GM23338 (cell line): ENCODE measurements around the gene HSF2BP.
"Not testable (repeated sequence)": the region's sequence is repeated elsewhere in the genome, so short reads cannot be mapped to it uniquely, and the experiment has no call there.

Experiments used
- CTCF ChIP-seq, 2 experiments: fragments of 200-600 bp in 1 of 2; sonication (generic) in 1 of 2; conservative IDR thresholded peaks; 2 replicates each; pipeline versions ENCODE4 v1.5.1 to v1.6.1; 2016 to 2017; ENCODE audit warnings: antibody characterized with exemption in 2 of 2, low read depth in 2 of 2, mild to moderate bottlenecking in 2 of 2, moderate library complexity in 1 of 2
- EZH2phosphoT487 ChIP-seq: fragments of 200-600 bp; sonication (generic); IDR thresholded peaks from one replicate; pipeline ENCODE4 v1.8.1; 2018; ENCODE audit warnings: antibody characterized with exemption; ENCODE audit not compliant: unreplicated experiment

DNA sequence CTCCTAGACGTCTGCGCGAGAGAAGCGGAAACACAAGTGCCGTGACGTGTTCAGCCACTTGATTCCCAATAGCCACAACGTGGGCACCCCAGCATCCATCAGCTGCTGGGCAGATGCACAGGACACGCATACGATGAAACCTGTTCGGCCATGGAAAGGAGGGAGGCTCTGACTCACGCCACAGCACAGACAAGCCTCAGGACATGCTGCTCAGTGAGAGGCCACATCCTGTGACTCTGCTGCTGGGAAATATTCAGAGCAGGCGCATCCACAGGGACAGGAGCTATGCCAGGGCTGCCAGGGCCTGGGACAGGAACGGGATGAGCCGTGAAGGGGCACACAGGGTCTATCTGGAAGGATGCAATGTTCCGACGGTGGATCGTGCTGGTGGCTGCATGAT is 171.1 kb downstream of the HSF2BP start:
- not testable (repeated sequence) for TF ChIP-seq CTCF (conservative IDR thresholded peaks at IDR 0.05; ENCODE audit: low read depth in 2 of 2); EZH2phosphoT487
